GM13976 (cell line): Measurements from ENCODE around the gene SNCB.

Source experiments
- DNase-seq: peaks from one replicate; pipeline ENCODE4 v3.0.0; 2012; ENCODE audit warnings: low spot score
- CTCF ChIP-seq: IDR thresholded peaks from 2 replicates; pipeline ENCODE4 v1.5.1; 2012; ENCODE audit warnings: borderline replicate concordance, mild to moderate bottlenecking; ENCODE audit not compliant: insufficient read depth; ENCODE audit errors: extremely low read depth, missing control alignments, control extremely low read depth
- in situ Hi-C: fragments of 300-500 bp; cut with MboI; formaldehyde crosslinking; loops from one replicate; pipeline ENCODE4 v1.12.0; 2022; ENCODE audit warnings: low sequenced_read_pairs, mixed read lengths, inconsistent platforms; ENCODE audit not compliant: unreplicated experiment

The SNCB gene

GRCh38 chr5:176590035-176590717 is 40.2 kb downstream of the SNCB start:
- DNase-seq: no peak
- in situ Hi-C loops: loop anchor here (25.0 kb wide), 1 partner anchor 178 kb away; the partner anchor contains the start of gene CLTB
- no peak for TF ChIP-seq CTCF

- in situ Hi-C loops: loop anchor here (25.0 kb wide), 1 partner anchor 177 kb away; the partner anchor contains the start of gene CLTB
- no peak for TF ChIP-seq CTCF
- no peak for DNase-seq
Measured at GRCh38 chr5:176589039-176589769, 41.1 kb downstream of the SNCB start.

GRCh38 chr5:176588297-176588696 is 42.0 kb downstream of the SNCB start:
- in situ Hi-C loops: loop anchor here (25.0 kb wide), 1 partner anchor 176 kb away; the partner anchor contains the start of gene CLTB
- DNase-seq: no peak
- TF ChIP-seq CTCF: no peak

GRCh38 chr5:176587398-176587797 is 42.9 kb downstream of the SNCB start:
- in situ Hi-C loops: loop anchor here (25.0 kb wide), 1 partner anchor 175 kb away; the partner anchor contains the start of gene CLTB
- DNase-seq: no peak
- no peak for TF ChIP-seq CTCF

GRCh38 chr5:176583076-176583475 is 47.3 kb downstream of the SNCB start:
- DNase-seq: no peak
- TF ChIP-seq CTCF: no peak
- in situ Hi-C loops: loop anchor here (25.0 kb wide), 1 partner anchor 171 kb away; the partner anchor contains the start of gene CLTB

- TF ChIP-seq CTCF: no peak
- DNase-seq: no peak
- in situ Hi-C loops: loop anchor here (25.0 kb wide), 1 partner anchor 169 kb away; the partner anchor contains the start of gene CLTB
Measured at GRCh38 chr5:176581361-176581760, 49.0 kb downstream of the SNCB start.
